H1 (cell line): ENCODE data around the gene MAPRE2. TPM values are rescaled to one million over a fixed set of nuclear protein-coding genes. Genes with fewer than 3 reads are reported as not detected.
A peak's percentile ranks its signal among the peaks of the same experiment; 100 is the strongest.

ENCODE experiments used
- CTCF ChIA-PET: fragments of 300-600 bp; sonication (Branson Sonifier 250); formaldehyde crosslinking; loops from one replicate; lab custom pipeline; 2021; ENCODE audit not compliant: partially characterized antibody; lab: Charles Lee
- POLR2A ChIA-PET: fragments of 300-600 bp; sonication (Branson Sonifier 250); formaldehyde crosslinking; loops from one replicate; lab custom pipeline; 2021; ENCODE audit warnings: inconsistent platforms; ENCODE audit not compliant: partially characterized antibody; lab: Charles Lee
- DNase-seq, 2 experiments: peaks; one replicate each; pipeline versions ENCODE4 v3.0.0 to v3.0.0-alpha.2; 2010 to 2022; ENCODE audit warnings: low spot score in 2 of 2, low read depth in 1 of 2, mixed read lengths in 1 of 2
- FAIRE-seq: peaks from 2 replicates; lab custom pipeline; 2011; peaks lifted over from hg19 to GRCh38; lab: Jason Lieb, UNC
- H2AFZ ChIP-seq: 2 replicates; pipeline ENCODE4 v1.8.1; 2012; ENCODE audit warnings: low read length, inconsistent platforms
- H2AK5ac ChIP-seq: 2 replicates; pipeline ENCODE4 v1.6.1; 2013; ENCODE audit warnings: low read depth, low read length
- H2BK120ac ChIP-seq: replicated peaks from 2 replicates; pipeline ENCODE3; 2013; ENCODE audit warnings: low read depth, low read length, inconsistent platforms
- H2BK12ac ChIP-seq: 2 replicates; pipeline ENCODE4 v1.6.1; 2013; ENCODE audit warnings: low read depth, low read length
- H2BK15ac ChIP-seq: 2 replicates; pipeline ENCODE4 v1.6.1; 2013; ENCODE audit warnings: low read length
- H2BK20ac ChIP-seq: 2 replicates; pipeline ENCODE4 v1.6.1; 2013; ENCODE audit warnings: low read length
- H2BK5ac ChIP-seq: 2 replicates; pipeline ENCODE4 v1.6.1; 2013; ENCODE audit warnings: low read depth, low read length
- H3K14ac ChIP-seq: 2 replicates; pipeline ENCODE4 v1.6.1; 2013; ENCODE audit warnings: inconsistent platforms; ENCODE audit not compliant: insufficient read length
- H3K18ac ChIP-seq: 2 replicates; pipeline ENCODE4 v1.6.1; 2013; ENCODE audit warnings: low read length; ENCODE audit errors: extremely low read depth
- H3K23ac ChIP-seq: 2 replicates; pipeline ENCODE4 v1.6.1; 2013; ENCODE audit warnings: inconsistent platforms; ENCODE audit not compliant: insufficient read length
- H3K23me2 ChIP-seq: 2 replicates; pipeline ENCODE4 v1.6.1; 2013; ENCODE audit warnings: low read depth, low read length
- H3K27ac ChIP-seq: 2 replicates; pipeline ENCODE4 v1.6.1; 2011; ENCODE audit warnings: low read depth, low read length, inconsistent platforms
- H3K27me3 ChIP-seq, 4 experiments: replicated peaks in 1 of 4; 1 replicate in 1 of 4; 2 replicates in 3 of 4; pipeline versions ENCODE4 v1.6.1 to v1.8.1; 2011 to 2013; ENCODE audit warnings: low read length in 3 of 4, mild to moderate bottlenecking in 3 of 4, inconsistent platforms in 2 of 4, mixed read lengths in 2 of 4, moderate library complexity in 1 of 4; ENCODE audit not compliant: control insufficient read depth in 3 of 4, insufficient read depth in 3 of 4; ENCODE audit errors: extremely low read depth in 1 of 4
- H3K36me3 ChIP-seq, 4 experiments: 2 replicates each; pipeline versions ENCODE4 v1.6.1 to v1.8.1; 2011 to 2013; ENCODE audit warnings: mild to moderate bottlenecking in 4 of 4, low read length in 3 of 4, moderate library complexity in 2 of 4, control low read depth in 1 of 4, inconsistent platforms in 1 of 4; ENCODE audit not compliant: insufficient read depth in 4 of 4, control insufficient read depth in 2 of 4
- H3K4ac ChIP-seq: replicated peaks from 2 replicates; pipeline ENCODE3; 2013; ENCODE audit warnings: low read length, low read depth, mixed read lengths, inconsistent platforms; ENCODE audit not compliant: insufficient read length
- H3K4me1 ChIP-seq, 4 experiments: replicated peaks in 1 of 4; 1 replicate in 1 of 4; 2 replicates in 3 of 4; pipeline versions ENCODE4 v1.6.1 to v1.8.1; 2011 to 2013; ENCODE audit warnings: low read length in 3 of 4, inconsistent platforms in 2 of 4, mixed read lengths in 1 of 4; ENCODE audit not compliant: insufficient read depth in 4 of 4, control insufficient read depth in 3 of 4
- H3K4me2 ChIP-seq, 2 experiments: 2 replicates each; pipeline versions ENCODE4 v1.6.1 to v1.8.1; 2011 to 2013; ENCODE audit warnings: low read depth in 2 of 2, low read length in 2 of 2, control low read depth in 1 of 2, inconsistent platforms in 1 of 2, mild to moderate bottlenecking in 1 of 2; ENCODE audit not compliant: insufficient read depth in 1 of 2
- H3K4me3 ChIP-seq, 4 experiments: fragments of 200-600, 300-600 bp in 1 of 4; sonication (generic), shearing (Covaris generic), sonication (Bioruptor Twin) in 1 of 4; 2 replicates each; pipeline versions ENCODE4 v1.5.1 to v1.8.1; 2011 to 2016; ENCODE audit warnings: low read length in 4 of 4, low read depth in 3 of 4, control low read depth in 2 of 4, inconsistent platforms in 2 of 4, mild to moderate bottlenecking in 2 of 4, mixed read lengths in 1 of 4, moderate library complexity in 1 of 4; ENCODE audit not compliant: insufficient read depth in 2 of 4; ENCODE audit errors: extremely low read depth in 1 of 4
- H3K56ac ChIP-seq: replicated peaks from 2 replicates; pipeline ENCODE3; 2013; ENCODE audit warnings: low read depth, mild to moderate bottlenecking, mixed read lengths, low read length, inconsistent platforms; ENCODE audit not compliant: insufficient read length
- H3K79me1 ChIP-seq: 2 replicates; pipeline ENCODE4 v1.6.1; 2013; ENCODE audit warnings: low read depth, low read length, control low read depth
- H3K79me2 ChIP-seq, 2 experiments: 2 replicates each; pipeline versions ENCODE4 v1.6.1 to v1.8.1; 2012 to 2013; ENCODE audit warnings: low read length in 2 of 2, mild to moderate bottlenecking in 2 of 2, inconsistent platforms in 1 of 2; ENCODE audit not compliant: insufficient read depth in 2 of 2, control insufficient read depth in 1 of 2
- H3K9ac ChIP-seq, 4 experiments: replicated peaks in 1 of 4; 1 replicate in 1 of 4; 2 replicates in 3 of 4; pipeline versions ENCODE4 v1.6.1 to v1.8.1; 2011 to 2013; ENCODE audit warnings: low read depth in 3 of 4, low read length in 3 of 4, control low read depth in 2 of 4, mild to moderate bottlenecking in 2 of 4, moderate library complexity in 2 of 4, inconsistent platforms in 1 of 4; ENCODE audit errors: extremely low read depth in 1 of 4
- H3K9me3 ChIP-seq, 2 experiments: 2 replicates each; pipeline versions ENCODE4 v1.6.1 to v1.8.1; 2012 to 2013; ENCODE audit warnings: mild to moderate bottlenecking in 2 of 2, moderate library complexity in 2 of 2, control low read depth in 1 of 2, inconsistent platforms in 1 of 2, low read depth in 1 of 2, low read length in 1 of 2, mixed read lengths in 1 of 2; ENCODE audit not compliant: insufficient read depth in 2 of 2
- H4K20me1 ChIP-seq, 2 experiments: replicated peaks in 1 of 2; 2 replicates each; pipeline versions ENCODE3 to v1.8.1; 2011 to 2013; ENCODE audit warnings: inconsistent platforms in 2 of 2, low read length in 2 of 2, mild to moderate bottlenecking in 1 of 2; ENCODE audit not compliant: insufficient read depth in 2 of 2, control insufficient read depth in 1 of 2
- H4K5ac ChIP-seq: 2 replicates; pipeline ENCODE4 v1.6.1; 2013; ENCODE audit warnings: low read length, low read depth, mixed read lengths, inconsistent platforms; ENCODE audit not compliant: insufficient read length
- H4K8ac ChIP-seq: 2 replicates; pipeline ENCODE4 v1.8.0; 2013; ENCODE audit warnings: mild to moderate bottlenecking, moderate library complexity, low read length, inconsistent platforms; ENCODE audit not compliant: insufficient read depth; ENCODE audit errors: extremely low read depth
- H4K91ac ChIP-seq: replicated peaks from 2 replicates; pipeline ENCODE3; 2013; ENCODE audit warnings: low read length, mixed read lengths, inconsistent platforms; ENCODE audit not compliant: insufficient read length
- BACH1 ChIP-seq: IDR thresholded peaks from 2 replicates; pipeline ENCODE4 v1.6.1; 2012; ENCODE audit warnings: low read length, improper control_type of control experiment
- NRF1 ChIP-seq: IDR thresholded peaks from 2 replicates; pipeline ENCODE4 v1.6.1; 2011; ENCODE audit warnings: mild to moderate bottlenecking, low read depth, low read length, improper control_type of control experiment
- POU5F1 ChIP-seq: IDR thresholded peaks from 2 replicates; pipeline ENCODE4 v1.6.1; 2011; ENCODE audit warnings: low read depth, mild to moderate bottlenecking, low read length, moderate library complexity
- RAD21 ChIP-seq, 2 experiments: IDR thresholded peaks in 1 of 2; conservative IDR thresholded peaks in 1 of 2; 2 replicates each; pipeline ENCODE4 v1.6.1; 2011; ENCODE audit warnings: low read depth in 2 of 2, low read length in 2 of 2, improper control_type of control experiment in 1 of 2, inconsistent platforms in 1 of 2, mild to moderate bottlenecking in 1 of 2, moderate library complexity in 1 of 2
- SIRT6 ChIP-seq: IDR thresholded peaks from one replicate; pipeline ENCODE4 v1.7.1; 2012; ENCODE audit warnings: low read length, inconsistent platforms
- SRF ChIP-seq: IDR thresholded peaks from 2 replicates; pipeline ENCODE4 v1.6.1; 2011; ENCODE audit warnings: mild to moderate bottlenecking, low read depth, low read length, moderate library complexity
- TAF1 ChIP-seq: IDR thresholded peaks from 2 replicates; pipeline ENCODE4 v1.6.1; 2011; ENCODE audit warnings: mild to moderate bottlenecking, low read depth, low read length
- TAF7 ChIP-seq: optimal IDR thresholded peaks from 2 replicates; pipeline ENCODE3; 2011; ENCODE audit warnings: low read depth, mild to moderate bottlenecking, inconsistent platforms, low read length, moderate library complexity, borderline replicate concordance
- ZNF274 ChIP-seq: IDR thresholded peaks from 2 replicates; pipeline ENCODE4 v1.7.0; 2012; ENCODE audit warnings: low read length, borderline replicate concordance; ENCODE audit errors: extremely low read depth
- WGBS, 2 experiments: shearing (Covaris generic) in 1 of 2; methylation state at CpG; one replicate each; pipeline versions ENCODE4 v1.1.6 to v1.1.7; 2013 to 2015; ENCODE audit warnings: low lambda C conversion rate in 2 of 2, mixed read lengths in 2 of 2, inconsistent platforms in 1 of 2, low coverage in 1 of 2, missing lambda C conversion rate in 1 of 2; ENCODE audit not compliant: insufficient replicate concordance in 2 of 2, insufficient coverage in 1 of 2, insufficient read length in 1 of 2; ENCODE audit errors: extremely low coverage in 1 of 2, missing lambda C conversion rate in 1 of 2; 5-methylcytosine and 5-hydroxymethylcytosine counted together
- polyA plus RNA-seq, 7 experiments: library from polyadenylated mRNA; depleted of rRNA in 3 of 7; stranded (reverse) in 5 of 7; unstranded in 2 of 7; fragments of >200 nt in 5 of 7; fragments of 200-250 nt in 2 of 7; gene quantifications; 1 replicate in 5 of 7; 2 replicates in 1 of 7; 4 replicates in 1 of 7; pipeline versions ENCODE4 v1.2.1 to v1.2.3, GENCODE V29; 2011 to 2013; ENCODE audit warnings: missing spikeins in 2 of 7, mixed read lengths in 2 of 7
- total RNA-seq: library from RNA; stranded (reverse); fragmentation: NEBNext Ultra II Directional; extraction: Animal tissue kit (Norgen Biotek cat#: 25700); gene quantifications from 2 replicates; pipeline ENCODE4 v1.2.1, GENCODE V29; 2021
- TF ChIP-seq, protein P1 (sequence below), 3 experiments: IDR thresholded peaks; 1 replicate in 2 of 3; 2 replicates in 1 of 3; pipeline versions ENCODE4 v1.5.1 to v1.6.1; 2011; ENCODE audit warnings: low read length in 3 of 3, mild to moderate bottlenecking in 3 of 3, inconsistent platforms in 2 of 3, low read depth in 1 of 3, moderate library complexity in 1 of 3; ENCODE audit not compliant: insufficient read depth in 1 of 3; ENCODE audit errors: control extremely low read depth in 1 of 3

Gene MAPRE2
- total and polyA plus RNA-seq, 2 of the 8 experiments (the other 6 are each of a cell fraction or from before 2014, with no cell fraction given), result 32.6 to 33.1 TPM

DNA sequence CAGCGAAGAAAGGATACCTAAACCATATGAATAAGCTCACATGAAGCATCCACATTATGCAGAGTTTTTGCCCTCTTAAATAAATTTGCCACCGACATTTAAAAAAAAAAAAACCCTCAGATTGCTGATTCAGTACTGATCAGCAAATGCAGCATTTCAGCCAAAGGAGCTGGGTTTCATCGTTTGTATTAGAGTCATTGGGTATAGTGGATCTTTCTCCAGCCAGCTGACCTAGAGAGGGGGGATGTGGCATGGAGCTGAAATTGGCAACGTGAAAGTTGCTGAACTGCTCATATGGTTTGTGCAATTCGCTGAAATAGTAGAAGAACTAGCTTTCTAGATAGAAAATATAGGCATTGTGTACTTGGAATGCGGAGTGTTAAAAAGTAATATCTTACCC is 126.1 kb downstream of the MAPRE2 start:
- no peak overlapping the region for H4K5ac ChIP-seq
- 81% methylated on average over 6 of the region's 6 CpGs; no CpG with 5 or more reads in 1 of the 2 experiments for WGBS, 2 experiments
- CTCF ChIA-PET, result interaction anchor here (0.6 to 4.5 kb wide), 3 partner anchors 23 to 107 kb away, joined by 3 to 13 read pairs (median 3); no protein-coding TSS in a partner anchor
- TF ChIP-seq RAD21 (IDR thresholded peaks at IDR 0.05 in 1 of 2, conservative IDR thresholded peaks at IDR 0.05 in 1 of 2; ENCODE audit: low read depth in 2 of 2, low read length in 2 of 2) (no peak), POU5F1 (no peak), SRF (no peak), TAF7 (no peak), TAF1 (no peak), NRF1 (no peak), SIRT6 (no peak), BACH1 (no peak), ZNF274 (no peak)
- TF ChIP-seq, protein P1, sequence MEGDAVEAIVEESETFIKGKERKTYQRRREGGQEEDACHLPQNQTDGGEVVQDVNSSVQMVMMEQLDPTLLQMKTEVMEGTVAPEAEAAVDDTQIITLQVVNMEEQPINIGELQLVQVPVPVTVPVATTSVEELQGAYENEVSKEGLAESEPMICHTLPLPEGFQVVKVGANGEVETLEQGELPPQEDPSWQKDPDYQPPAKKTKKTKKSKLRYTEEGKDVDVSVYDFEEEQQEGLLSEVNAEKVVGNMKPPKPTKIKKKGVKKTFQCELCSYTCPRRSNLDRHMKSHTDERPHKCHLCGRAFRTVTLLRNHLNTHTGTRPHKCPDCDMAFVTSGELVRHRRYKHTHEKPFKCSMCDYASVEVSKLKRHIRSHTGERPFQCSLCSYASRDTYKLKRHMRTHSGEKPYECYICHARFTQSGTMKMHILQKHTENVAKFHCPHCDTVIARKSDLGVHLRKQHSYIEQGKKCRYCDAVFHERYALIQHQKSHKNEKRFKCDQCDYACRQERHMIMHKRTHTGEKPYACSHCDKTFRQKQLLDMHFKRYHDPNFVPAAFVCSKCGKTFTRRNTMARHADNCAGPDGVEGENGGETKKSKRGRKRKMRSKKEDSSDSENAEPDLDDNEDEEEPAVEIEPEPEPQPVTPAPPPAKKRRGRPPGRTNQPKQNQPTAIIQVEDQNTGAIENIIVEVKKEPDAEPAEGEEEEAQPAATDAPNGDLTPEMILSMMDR (IDR thresholded peaks at IDR 0.05; ENCODE audit: control extremely low read depth in 1 of 3, insufficient read depth in 1 of 3, low read depth in 1 of 3, low read length in 3 of 3), result no peak

More for the DNA sequence above, 126.1 kb downstream of the MAPRE2 start:
- POLR2A ChIA-PET, result no interaction called here
- Histone ChIP-seq H3K9me3 (no peaks in the 10 kb centered on the region), H4K91ac (no peak overlapping the region), H4K20me1 (no peaks in the 10 kb centered on the region), H3K14ac (no peak overlapping the region), H2BK120ac (no peak overlapping the region), H2BK12ac (no peak overlapping the region), H3K4me1 (peaks cover 0 to 4% (median 0%) of the 10 kb centered on the region in 4 experiments; a peak in 2 of 7 replicates), H4K8ac (no peak overlapping the region), H2BK20ac (no peak overlapping the region), H3K23ac (no peak overlapping the region), H3K4ac (no peak overlapping the region), H3K27me3 (no peaks in the 10 kb centered on the region; a peak in 1 of 7 replicates), H2AK5ac (no peak overlapping the region), H3K4me3 (no peak overlapping the region), H3K27ac (no peak overlapping the region), H3K79me2 (no peaks in the 10 kb centered on the region), H3K79me1 (no peaks in the 10 kb centered on the region), H3K36me3 (no peaks in the 10 kb centered on the region), H2AFZ (peak overlapping the region; percentile 75; the same call in 1 of the 2 replicates), H3K56ac (no peak overlapping the region), H3K18ac (no peak overlapping the region), H2BK5ac (no peak overlapping the region), H3K4me2 (no peak overlapping the region), H3K23me2 (no peaks in the 10 kb centered on the region), H2BK15ac (no peak overlapping the region), H3K9ac (no peak overlapping the region)
- FAIRE-seq (no peak), DNase-seq (no peak)
